NCI-H748 treated with DMSO at 0.1 percent for 48 hours (cell line): ENCODE results near the gene TSEN15.

Experiments
- DNase-seq: peaks from one replicate; lab custom pipeline; 2025; lab: John Stamatoyannopoulos, UW

TSEN15 gene

GRCh38 chr1:184051485-184052193 is at the start of gene TSEN15:
Gene TSEN15, plus strand, starts transcription at chr1:184051730. Its CDS starts 26 bp downstream, at chr1:184051756.
- peak; percentile 36 for DNase-seq

GRCh38 chr1:184002071-184002470 is 49.5 kb upstream of the TSEN15 start:
- DNase-seq: no peak

GRCh38 chr1:184004935-184005334 is 46.6 kb upstream of the TSEN15 start:
- DNase-seq: no peak

GRCh38 chr1:184005506-184005905 is 46.0 kb upstream of the TSEN15 start:
- no peak for DNase-seq

DNA sequence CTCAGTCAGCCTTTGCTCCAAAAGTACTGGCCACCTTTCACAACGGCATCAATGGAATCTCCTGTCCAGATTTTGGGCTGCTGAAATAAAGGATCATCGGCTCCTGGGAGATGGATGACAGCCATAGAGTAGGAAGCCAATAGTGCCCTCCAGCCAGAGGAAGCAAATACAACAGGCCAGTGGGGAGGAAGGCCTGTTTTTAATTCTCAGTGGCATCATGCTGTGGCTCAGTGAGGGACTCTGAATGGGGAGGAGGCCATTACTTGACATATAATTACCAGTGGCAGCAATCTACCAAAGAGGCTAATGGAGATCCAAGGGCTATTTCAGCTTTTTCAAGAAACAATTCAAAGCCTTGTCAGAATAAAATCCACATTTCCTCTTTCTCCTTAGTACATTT is 40.7 kb upstream of the TSEN15 start:
- DNase-seq: no peak

DNA sequence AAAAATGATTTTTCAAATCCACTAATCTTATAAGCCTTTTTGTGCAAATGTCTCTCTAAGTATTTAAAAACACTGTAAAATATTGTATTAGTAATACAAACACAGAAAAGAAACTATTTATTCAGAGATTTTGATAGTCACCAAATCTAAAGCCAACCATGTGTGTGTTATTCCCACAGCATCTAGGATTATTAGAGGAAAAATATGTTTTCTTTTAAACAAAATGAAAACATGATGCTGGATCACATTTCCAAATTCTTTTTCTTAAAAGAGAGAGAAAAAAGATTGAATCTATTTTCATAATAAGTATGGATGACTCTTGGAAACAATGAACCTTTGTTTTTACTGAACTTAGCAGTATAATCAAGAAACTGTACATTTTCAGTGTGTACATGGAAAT is 39.3 kb upstream of the TSEN15 start:
- no peak for DNase-seq

GRCh38 chr1:184014271-184014670 is 37.3 kb upstream of the TSEN15 start:
- DNase-seq: no peak

DNA sequence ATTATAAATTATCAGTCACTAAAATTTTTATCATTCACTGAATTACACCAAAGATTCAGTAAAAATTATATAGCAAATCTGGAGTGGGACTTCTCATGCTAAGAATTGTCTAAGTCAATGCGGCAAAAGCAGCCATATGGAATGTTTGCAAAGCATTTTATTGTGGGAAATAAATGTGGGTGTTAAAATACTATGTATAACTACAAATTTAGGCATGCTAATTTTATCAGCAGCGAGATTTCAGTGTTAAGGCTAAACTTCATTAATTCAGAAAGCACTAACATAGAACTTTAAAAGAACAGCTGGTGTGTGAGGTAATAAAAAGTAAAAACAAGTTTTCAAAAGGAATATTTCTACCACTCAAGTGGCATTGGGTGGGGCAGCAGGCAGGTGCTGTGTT is 35.4 kb upstream of the TSEN15 start:
- no peak for DNase-seq

DNA sequence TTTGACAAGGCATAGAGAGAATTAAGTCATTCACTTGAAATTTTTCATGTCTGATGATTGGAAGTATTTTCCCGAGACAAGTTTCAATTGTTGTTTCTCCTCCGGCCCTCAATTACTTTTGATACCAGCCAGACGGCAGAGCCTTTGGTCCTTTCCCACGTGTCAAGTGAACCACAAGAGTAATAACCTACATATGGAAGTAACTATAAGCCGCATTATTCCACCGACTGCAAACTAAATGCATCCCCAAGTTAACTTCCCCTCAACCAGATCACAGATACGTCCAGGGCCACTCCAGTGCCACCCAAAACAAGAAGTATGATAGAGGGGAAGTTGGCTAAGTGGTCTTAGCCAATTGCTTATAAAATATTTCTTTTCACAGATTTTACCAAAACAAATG is 34.2 kb upstream of the TSEN15 start:
- DNase-seq: no peak

DNA sequence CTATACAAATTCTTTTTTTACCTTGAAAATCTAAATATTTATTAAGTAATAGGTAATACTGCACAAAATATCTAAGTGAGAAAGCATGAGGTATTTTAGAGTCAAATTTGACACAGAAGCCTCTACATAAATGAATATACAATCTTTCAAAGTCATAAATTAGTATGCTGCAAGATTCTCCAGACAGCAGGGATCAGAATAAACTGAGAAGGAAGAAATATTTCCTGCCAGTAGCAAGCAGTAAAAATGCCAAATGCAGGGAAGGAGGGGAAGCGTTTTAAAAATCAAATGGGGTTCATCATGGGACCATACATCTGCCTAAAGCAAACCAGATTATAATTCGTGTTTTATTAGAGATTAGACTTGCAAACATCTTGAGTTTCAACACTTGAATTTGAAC is 32.9 kb upstream of the TSEN15 start:
- no peak for DNase-seq

- no peak for DNase-seq
Measured at GRCh38 chr1:184019069-184019468, 32.5 kb upstream of the TSEN15 start.

- no peak for DNase-seq
Measured at GRCh38 chr1:184019506-184019905, 32.0 kb upstream of the TSEN15 start.

GRCh38 chr1:184020328-184020727 is 31.2 kb upstream of the TSEN15 start:
- no peak for DNase-seq

DNA sequence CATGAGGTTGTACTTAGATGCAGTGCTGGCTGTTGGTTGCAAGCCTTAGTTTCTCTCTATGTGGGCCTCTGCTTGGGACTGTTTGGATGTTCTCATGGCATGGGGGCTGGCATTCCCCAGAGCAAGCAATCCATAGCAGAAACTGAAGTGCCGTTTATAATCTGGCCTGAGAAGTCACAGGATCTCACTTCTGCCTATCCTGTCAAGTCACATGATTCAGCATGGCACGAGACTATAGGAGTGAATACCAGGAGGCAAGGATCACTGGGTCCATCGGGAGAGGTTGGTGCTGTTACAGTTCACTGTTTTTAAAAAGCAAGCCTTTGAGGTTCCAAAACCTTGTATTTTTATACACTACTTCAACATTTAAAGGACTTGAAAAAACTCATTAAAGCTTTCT is 30.7 kb upstream of the TSEN15 start:
- no peak for DNase-seq

GRCh38 chr1:184021728-184022127 is 29.8 kb upstream of the TSEN15 start:
- no peak for DNase-seq

DNA sequence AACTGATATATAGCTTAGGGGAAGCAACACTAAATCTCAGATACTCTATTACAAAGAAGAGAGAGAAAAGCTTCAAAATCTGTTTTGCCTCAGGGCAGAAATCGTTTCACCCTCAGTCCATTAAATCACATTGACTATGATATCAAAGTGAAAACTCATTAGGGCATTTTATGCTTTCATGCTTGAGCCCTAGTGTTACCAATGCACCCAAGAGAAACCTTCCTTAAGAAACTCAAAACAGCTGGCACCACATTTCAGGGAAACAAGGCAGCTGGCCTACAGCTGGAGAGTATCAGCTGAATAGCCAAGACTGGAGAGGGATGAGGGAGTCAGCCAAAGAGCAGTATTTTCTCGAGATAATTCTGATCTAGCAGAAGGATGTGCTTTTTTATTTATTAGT is 28.9 kb upstream of the TSEN15 start:
- no peak for DNase-seq

- no peak for DNase-seq
Measured at GRCh38 chr1:184023171-184023570, 28.4 kb upstream of the TSEN15 start.

DNA sequence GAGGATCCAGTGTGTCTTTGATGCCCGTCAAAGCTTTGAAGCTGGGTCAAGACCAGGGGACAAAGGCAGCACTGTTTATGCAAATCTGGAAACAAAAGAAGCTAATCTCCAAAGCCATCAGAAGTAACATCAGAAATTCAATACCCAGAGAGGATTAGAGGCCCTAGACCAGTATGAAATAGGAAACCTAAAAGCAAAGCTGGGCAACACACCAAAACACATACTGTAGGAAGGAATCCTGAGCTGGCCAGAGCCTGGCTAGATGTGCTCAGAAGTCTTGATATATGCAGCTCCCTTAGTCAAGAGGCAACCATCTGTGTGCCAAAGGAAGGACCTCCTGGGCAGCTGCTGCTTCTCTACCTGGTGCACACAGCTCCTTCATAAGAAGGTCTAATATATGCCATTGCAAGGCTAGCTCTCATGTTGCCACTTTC is 26.3 kb upstream of the TSEN15 start:
- no peak for DNase-seq

DNA sequence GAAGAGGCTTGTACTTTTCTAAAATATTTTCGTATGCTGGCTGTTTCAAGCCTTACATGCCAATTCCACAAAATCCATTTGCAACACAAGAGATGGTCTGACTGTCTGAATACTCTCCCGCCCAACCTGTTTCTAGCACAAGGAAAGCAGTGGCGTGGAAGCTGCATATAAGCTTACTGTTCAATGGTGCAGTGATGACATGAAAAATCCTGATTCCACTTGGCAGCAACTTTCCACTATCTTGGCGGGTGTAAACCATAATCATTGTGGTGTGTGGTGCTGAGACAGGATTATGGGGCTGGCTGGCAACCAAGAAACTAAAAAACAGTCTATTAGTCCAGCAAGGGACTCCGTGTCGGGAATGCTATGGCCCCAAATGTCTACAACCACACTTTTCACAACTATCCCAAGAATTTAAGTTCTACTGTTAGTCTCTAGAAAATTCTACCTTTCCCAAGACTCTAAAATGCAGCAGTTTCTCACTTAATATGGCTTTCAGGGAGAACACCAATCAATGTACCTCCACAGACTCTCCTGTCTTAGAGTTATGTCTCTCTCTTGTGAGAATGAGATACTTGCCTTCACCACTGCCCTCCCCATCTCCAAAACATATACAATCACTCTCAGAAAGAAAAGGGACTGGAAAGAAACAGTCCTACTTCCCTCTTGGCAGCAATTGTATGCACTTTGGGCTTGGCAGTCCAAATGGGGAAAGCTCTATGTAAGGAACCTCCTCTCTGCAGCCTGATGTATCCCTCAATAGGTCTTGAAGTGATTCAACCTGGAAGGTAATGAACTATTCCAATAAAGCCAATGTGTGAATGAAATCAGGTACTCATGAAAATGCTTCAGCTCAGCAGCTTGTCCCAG is 23.5 kb upstream of the TSEN15 start:
- no peak for DNase-seq

GRCh38 chr1:184028854-184029623 is 22.5 kb upstream of the TSEN15 start:
- no peak for DNase-seq

DNA sequence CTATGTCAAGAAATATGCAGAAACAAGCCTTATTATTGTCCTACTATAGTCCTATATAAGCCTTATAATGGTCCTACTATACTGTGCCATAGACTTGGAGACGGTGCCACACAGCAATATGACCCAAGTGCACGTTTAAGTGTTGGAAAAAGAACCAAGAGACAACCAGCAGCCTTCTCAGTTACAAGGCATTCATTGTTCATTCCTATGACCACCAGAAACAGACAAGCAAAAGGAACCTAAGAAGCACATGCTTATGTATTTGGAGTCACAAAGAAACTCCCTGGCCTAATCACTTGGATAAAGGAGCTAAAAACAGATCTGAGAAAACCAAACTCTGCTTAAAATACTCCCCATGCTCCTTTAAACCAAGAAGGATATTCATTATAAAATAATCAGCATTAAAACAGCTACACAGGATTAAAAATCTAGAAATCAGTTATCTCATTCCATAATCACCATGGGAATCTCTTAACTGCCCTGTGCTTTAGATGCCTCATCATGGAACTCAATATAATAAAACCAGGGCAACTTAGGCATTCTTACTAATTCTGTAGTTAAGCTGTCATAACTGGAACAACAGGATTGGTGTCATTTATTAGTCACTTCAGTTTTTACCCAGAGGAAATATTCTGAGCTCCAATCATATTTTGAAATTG is 21.0 kb upstream of the TSEN15 start:
- DNase-seq: no peak

DNA sequence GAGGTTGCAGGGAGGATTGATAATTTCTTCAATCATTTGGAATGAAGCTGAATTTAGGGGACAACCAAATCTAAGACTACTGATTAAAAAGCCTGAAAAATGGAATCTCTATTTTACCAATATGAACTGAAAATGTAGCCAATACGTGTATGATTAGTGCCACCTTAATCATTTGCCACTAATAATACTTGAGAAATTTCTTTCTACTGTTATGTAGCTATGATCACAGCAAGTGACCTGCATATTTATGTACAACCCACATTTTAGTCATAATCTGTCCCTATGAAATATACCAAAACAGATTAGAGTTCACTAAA is 20.5 kb upstream of the TSEN15 start:
- DNase-seq: no peak
